ENCODE measurements around the gene TAB2.

Gene TAB2

GRCh38 chr6:149303468-149303867 is 14.0 kb upstream of the TAB2 start:
- H3K36me3 Mint-ChIP-seq (ENCODE audit: low read depth), result no peaks in the 10 kb centered on the region
- no peaks in the 10 kb centered on the region for H3K4me1 Mint-ChIP-seq
- TF ChIP-seq CTCF (IDR thresholded peaks at IDR 0.05; ENCODE audit: unreplicated experiment in 3 of 3), result no peak

GRCh38 chr6:149305372-149305771 is 12.1 kb upstream of the TAB2 start:
- H3K27ac Mint-ChIP-seq, result no peak overlapping the region
- H3K4me1 Mint-ChIP-seq, result no peaks in the 10 kb centered on the region
- H3K36me3 Mint-ChIP-seq (ENCODE audit: low read depth), result no peaks in the 10 kb centered on the region
- H3K9me3 Mint-ChIP-seq, result peaks cover 2% of the 10 kb centered on the region
- H3K4me3 Mint-ChIP-seq, result no peak overlapping the region
- H3K27me3 Mint-ChIP-seq (ENCODE audit: low read depth), result no peaks in the 10 kb centered on the region
- no peak for TF ChIP-seq CTCF (IDR thresholded peaks at IDR 0.05; ENCODE audit: unreplicated experiment in 3 of 3)

More at GRCh38 chr6:149303468-149303867, 14.0 kb upstream of the TAB2 start:
- Mint-ChIP-seq H3K27ac (no peak overlapping the region), H3K27me3 (ENCODE audit: low read depth) (no peaks in the 10 kb centered on the region), H3K9me3 (no peaks in the 10 kb centered on the region), H3K4me3 (no peak overlapping the region)

GRCh38 chr6:149306967-149307366 is 10.5 kb upstream of the TAB2 start:
- Mint-ChIP-seq H3K36me3 (ENCODE audit: low read depth) (no peaks in the 10 kb centered on the region), H3K4me1 (no peaks in the 10 kb centered on the region), H3K27ac (no peak overlapping the region), H3K4me3 (no peak overlapping the region), H3K27me3 (ENCODE audit: low read depth) (no peaks in the 10 kb centered on the region), H3K9me3 (peaks cover 2% of the 10 kb centered on the region)
- no peak for TF ChIP-seq CTCF (IDR thresholded peaks at IDR 0.05; ENCODE audit: unreplicated experiment in 3 of 3)

GRCh38 chr6:149311293-149311692 is 6.2 kb upstream of the TAB2 start:
- no peak overlapping the region for H3K27ac Mint-ChIP-seq
- H3K36me3 Mint-ChIP-seq (ENCODE audit: low read depth), result no peaks in the 10 kb centered on the region
- H3K27me3 Mint-ChIP-seq (ENCODE audit: low read depth), result no peaks in the 10 kb centered on the region
- H3K9me3 Mint-ChIP-seq, result peaks cover 2% of the 10 kb centered on the region
- no peak for TF ChIP-seq CTCF (IDR thresholded peaks at IDR 0.05; ENCODE audit: unreplicated experiment in 3 of 3)
- H3K4me1 Mint-ChIP-seq, result no peaks in the 10 kb centered on the region
- H3K4me3 Mint-ChIP-seq, result no peak overlapping the region

- no peak overlapping the region for H3K27ac Mint-ChIP-seq
- no peaks in the 10 kb centered on the region for H3K36me3 Mint-ChIP-seq (ENCODE audit: low read depth)
- no peak for TF ChIP-seq CTCF (IDR thresholded peaks at IDR 0.05; ENCODE audit: unreplicated experiment in 3 of 3)
- peaks cover 2% of the 10 kb centered on the region for H3K9me3 Mint-ChIP-seq
- no peaks in the 10 kb centered on the region for H3K27me3 Mint-ChIP-seq (ENCODE audit: low read depth)
- H3K4me3 Mint-ChIP-seq, result no peak overlapping the region
- H3K4me1 Mint-ChIP-seq, result no peaks in the 10 kb centered on the region
Measured at GRCh38 chr6:149311766-149312165, 5.7 kb upstream of the TAB2 start.

- Mint-ChIP-seq H3K27ac (no peak overlapping the region), H3K9me3 (peaks cover 2% of the 10 kb centered on the region), H3K27me3 (ENCODE audit: low read depth) (no peaks in the 10 kb centered on the region), H3K36me3 (ENCODE audit: low read depth) (no peaks in the 10 kb centered on the region), H3K4me3 (no peak overlapping the region), H3K4me1 (no peaks in the 10 kb centered on the region)
- no peak for TF ChIP-seq CTCF (IDR thresholded peaks at IDR 0.05; ENCODE audit: unreplicated experiment in 3 of 3)
Measured at GRCh38 chr6:149313070-149313469, 4.4 kb upstream of the TAB2 start.
